ENCODE results near the gene SF3B3. TPM values are rescaled to one million over a fixed set of nuclear protein-coding genes. Genes with fewer than 3 reads are reported as not detected.

The SF3B3 gene
- total RNA-seq, 1 donor from 2014 or later = 31.2 TPM

DNA sequence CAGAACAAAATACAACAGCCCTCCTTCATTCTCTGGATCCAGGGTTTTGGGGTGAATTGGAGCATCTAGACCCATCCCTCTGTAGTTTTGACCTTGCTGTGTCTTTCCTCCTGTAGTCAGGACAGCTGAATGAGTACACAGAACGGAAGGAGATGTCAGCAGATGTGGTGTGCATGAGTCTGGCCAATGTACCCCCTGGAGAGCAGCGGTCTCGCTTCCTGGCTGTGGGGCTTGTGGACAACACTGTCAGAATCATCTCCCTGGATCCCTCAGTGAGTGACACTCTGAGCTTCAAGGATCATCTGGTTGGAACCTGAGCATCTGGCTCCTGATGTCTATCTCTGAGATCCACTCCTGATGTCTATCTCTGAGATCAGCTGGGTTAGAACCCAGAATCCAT is 32.4 kb downstream of the SF3B3 start:
- Histone ChIP-seq H3K36me3 (peaks cover 88 to 96% of the 10 kb centered on the region in 2 donors), H3K27ac (no peak overlapping the region), H3K9me3 (no peaks in the 10 kb centered on the region), H3K4me1 (no peaks in the 10 kb centered on the region), H3K4me3 (no peak overlapping the region), H3K27me3 (no peaks in the 10 kb centered on the region)
- TF ChIP-seq, protein P1, sequence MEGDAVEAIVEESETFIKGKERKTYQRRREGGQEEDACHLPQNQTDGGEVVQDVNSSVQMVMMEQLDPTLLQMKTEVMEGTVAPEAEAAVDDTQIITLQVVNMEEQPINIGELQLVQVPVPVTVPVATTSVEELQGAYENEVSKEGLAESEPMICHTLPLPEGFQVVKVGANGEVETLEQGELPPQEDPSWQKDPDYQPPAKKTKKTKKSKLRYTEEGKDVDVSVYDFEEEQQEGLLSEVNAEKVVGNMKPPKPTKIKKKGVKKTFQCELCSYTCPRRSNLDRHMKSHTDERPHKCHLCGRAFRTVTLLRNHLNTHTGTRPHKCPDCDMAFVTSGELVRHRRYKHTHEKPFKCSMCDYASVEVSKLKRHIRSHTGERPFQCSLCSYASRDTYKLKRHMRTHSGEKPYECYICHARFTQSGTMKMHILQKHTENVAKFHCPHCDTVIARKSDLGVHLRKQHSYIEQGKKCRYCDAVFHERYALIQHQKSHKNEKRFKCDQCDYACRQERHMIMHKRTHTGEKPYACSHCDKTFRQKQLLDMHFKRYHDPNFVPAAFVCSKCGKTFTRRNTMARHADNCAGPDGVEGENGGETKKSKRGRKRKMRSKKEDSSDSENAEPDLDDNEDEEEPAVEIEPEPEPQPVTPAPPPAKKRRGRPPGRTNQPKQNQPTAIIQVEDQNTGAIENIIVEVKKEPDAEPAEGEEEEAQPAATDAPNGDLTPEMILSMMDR (IDR thresholded peaks at IDR 0.05) = no peak
- DNase-seq (ENCODE audit: low spot score in 2 of 2) = no peak
- intact Hi-C loops (cut with DNase I) = no loop called here

DNA sequence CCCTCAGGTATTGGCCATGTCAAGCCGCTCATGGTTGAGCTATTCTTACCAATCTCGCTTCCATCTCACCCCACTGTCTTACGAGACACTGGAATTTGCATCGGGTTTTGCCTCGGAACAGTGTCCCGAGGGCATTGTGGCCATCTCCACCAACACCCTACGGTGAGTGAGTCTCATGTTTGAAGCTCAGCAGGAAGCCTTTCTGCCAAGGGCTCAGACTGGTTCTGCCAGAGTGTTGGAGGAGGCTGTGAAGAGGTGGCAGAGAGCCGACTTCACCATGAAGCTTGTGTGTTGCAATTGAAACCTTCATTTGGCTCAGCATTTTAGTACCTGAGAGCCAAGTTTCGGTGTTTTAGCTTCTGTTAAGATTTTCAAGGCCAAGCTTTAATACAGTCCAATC is 38.0 kb downstream of the SF3B3 start:
- H3K27me3 ChIP-seq = no peaks in the 10 kb centered on the region
- no peaks in the 10 kb centered on the region for H3K9me3 ChIP-seq
- intact Hi-C loops (cut with DNase I) = no loop called here
- no peaks in the 10 kb centered on the region for H3K4me1 ChIP-seq
- peaks cover 97% of the 10 kb centered on the region in 2 donors for H3K36me3 ChIP-seq
- TF ChIP-seq, protein P1 (IDR thresholded peaks at IDR 0.05) = no peak
- no peak for DNase-seq (ENCODE audit: low spot score in 2 of 2)
- no peak overlapping the region for H3K4me3 ChIP-seq
- H3K27ac ChIP-seq = no peak overlapping the region

DNA sequence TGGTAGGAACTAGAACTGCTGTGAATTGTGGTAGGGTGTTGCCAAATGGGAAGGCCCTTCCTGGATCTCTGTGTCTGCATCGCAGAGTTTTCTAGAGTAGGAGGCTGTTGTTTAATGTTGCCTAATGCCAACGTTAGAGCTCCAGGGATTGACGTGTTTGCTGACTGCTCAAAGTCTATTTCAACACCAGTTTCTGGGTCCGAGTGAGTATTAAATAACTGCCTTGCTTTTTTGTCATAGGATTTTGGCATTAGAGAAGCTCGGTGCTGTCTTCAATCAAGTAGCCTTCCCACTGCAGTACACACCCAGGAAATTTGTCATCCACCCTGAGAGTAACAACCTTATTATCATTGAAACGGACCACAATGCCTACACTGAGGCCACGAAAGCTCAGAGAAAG is 40.0 kb downstream of the SF3B3 start:
- intact Hi-C loops (cut with DNase I) = no loop called here
- Histone ChIP-seq H3K4me3 (no peak overlapping the region), H3K36me3 (peaks cover 97% of the 10 kb centered on the region in 2 donors)

DNA sequence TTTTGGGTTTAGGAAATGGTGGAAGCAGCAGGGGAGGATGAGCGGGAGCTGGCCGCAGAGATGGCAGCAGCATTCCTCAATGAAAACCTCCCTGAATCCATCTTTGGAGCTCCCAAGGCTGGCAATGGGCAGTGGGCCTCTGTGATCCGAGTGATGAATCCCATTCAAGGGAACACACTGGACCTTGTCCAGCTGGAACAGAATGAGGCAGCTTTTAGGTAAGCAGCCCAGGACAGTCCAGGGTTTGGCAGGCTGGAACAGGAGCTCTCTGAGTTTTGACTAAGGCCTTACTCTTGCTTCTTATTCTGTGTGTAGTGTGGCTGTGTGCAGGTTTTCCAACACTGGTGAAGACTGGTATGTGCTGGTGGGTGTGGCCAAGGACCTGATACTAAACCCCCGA is 41.4 kb downstream of the SF3B3 start:
- intact Hi-C loops (cut with DNase I) = no loop called here
- no peaks in the 10 kb centered on the region for H3K4me1 ChIP-seq
- H3K27me3 ChIP-seq = no peaks in the 10 kb centered on the region
- H3K4me3 ChIP-seq = no peak overlapping the region
- no peaks in the 10 kb centered on the region for H3K9me3 ChIP-seq
- DNase-seq (ENCODE audit: low spot score in 2 of 2) = no peak
- TF ChIP-seq, protein P1 (IDR thresholded peaks at IDR 0.05) = no peak
- peaks cover 98 to 100% of the 10 kb centered on the region in 2 donors for H3K36me3 ChIP-seq
- H3K27ac ChIP-seq = peak overlapping the region in 1 of 2 donors; percentile 1

More for the DNA sequence above, 40.0 kb downstream of the SF3B3 start:
- Histone ChIP-seq H3K4me1 (no peaks in the 10 kb centered on the region), H3K27ac (no peak overlapping the region), H3K27me3 (no peaks in the 10 kb centered on the region), H3K9me3 (no peaks in the 10 kb centered on the region)
- TF ChIP-seq, protein P1 (IDR thresholded peaks at IDR 0.05) = no peak
- no peak for DNase-seq (ENCODE audit: low spot score in 2 of 2)

DNA sequence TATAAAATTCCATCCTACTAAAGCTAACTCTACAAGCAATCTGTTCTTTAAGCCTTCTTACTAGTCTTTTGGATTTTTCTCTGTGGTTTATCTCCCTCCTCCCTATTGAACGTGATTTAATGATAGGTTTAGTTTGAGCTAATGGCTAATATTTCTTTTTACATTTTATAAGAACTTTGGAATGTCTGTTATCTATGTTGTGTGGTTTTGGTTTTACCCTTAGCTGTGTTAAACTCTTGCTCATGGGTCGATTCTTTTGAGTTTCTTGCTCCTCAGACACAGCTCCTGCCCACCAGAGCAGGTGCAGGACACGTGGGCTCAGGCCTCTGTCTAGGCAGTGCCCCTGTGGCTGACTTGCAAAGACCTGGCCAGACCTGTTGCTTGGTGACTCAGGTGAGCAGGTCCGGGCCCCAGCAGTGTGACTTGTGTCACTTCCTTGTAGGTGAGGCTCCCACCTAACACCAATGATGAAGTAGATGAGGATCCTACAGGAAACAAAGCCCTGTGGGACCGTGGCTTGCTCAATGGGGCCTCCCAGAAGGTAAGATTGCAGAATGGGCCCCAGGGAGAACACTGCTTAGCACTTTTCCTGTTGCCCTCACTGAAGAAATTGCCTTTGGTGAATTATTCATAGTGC is 45.1 kb downstream of the SF3B3 start:
- DNase-seq (ENCODE audit: low spot score in 2 of 2) = no peak
- TF ChIP-seq, protein P1 (IDR thresholded peaks at IDR 0.05) = no peak
- Histone ChIP-seq H3K4me1 (peaks cover 0 to 13% of the 10 kb centered on the region in 2 donors), H3K4me3 (no peak overlapping the region), H3K36me3 (peaks cover 89% of the 10 kb centered on the region in 2 donors), H3K27me3 (no peaks in the 10 kb centered on the region), H3K9me3 (no peaks in the 10 kb centered on the region), H3K27ac (no peak overlapping the region)
- intact Hi-C loops (cut with DNase I) = no loop called here

Data from ascending aorta (tissue), 2 donors.